ENCODE data around the gene TMTC2. TPM values are rescaled to one million over a fixed set of nuclear protein-coding genes. Genes with fewer than 3 reads are reported as not detected.

Gene TMTC2
- total RNA-seq, 1 donor from 2014 or later = 99.3 TPM

DNA sequence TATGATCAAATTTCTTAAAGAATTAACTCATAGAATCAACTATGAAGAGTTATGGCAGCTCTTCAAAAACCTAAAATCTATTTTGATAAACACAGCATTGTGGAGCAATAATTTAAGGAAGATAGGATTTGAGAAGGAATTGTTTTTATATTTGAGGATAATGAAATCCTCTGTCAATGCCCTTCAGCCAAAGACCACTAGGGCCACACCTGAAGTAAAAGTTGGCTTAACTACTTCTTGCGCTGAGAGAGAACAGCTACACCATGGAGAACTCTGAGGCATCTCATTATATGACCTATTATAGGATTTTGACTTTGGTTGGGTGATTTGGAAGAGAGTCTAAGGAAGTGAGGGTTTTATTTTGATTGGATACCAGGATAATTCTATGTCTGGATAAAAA lies 237.2 kb downstream of the TMTC2 start:
- Mint-ChIP-seq H3K36me3 (ENCODE audit: unreplicated experiment) (no peaks in the 10 kb centered on the region), H3K4me1 (ENCODE audit: low read depth, unreplicated experiment) (peaks cover 31% of the 10 kb centered on the region), H3K9me3 (ENCODE audit: unreplicated experiment) (peaks cover 5% of the 10 kb centered on the region), H3K27ac (ENCODE audit: unreplicated experiment) (peak overlapping the region; percentile 41), H3K27me3 (ENCODE audit: unreplicated experiment) (peaks cover 7% of the 10 kb centered on the region), H3K4me3 (ENCODE audit: unreplicated experiment) (no peak overlapping the region)
- TF ChIP-seq, protein P1, sequence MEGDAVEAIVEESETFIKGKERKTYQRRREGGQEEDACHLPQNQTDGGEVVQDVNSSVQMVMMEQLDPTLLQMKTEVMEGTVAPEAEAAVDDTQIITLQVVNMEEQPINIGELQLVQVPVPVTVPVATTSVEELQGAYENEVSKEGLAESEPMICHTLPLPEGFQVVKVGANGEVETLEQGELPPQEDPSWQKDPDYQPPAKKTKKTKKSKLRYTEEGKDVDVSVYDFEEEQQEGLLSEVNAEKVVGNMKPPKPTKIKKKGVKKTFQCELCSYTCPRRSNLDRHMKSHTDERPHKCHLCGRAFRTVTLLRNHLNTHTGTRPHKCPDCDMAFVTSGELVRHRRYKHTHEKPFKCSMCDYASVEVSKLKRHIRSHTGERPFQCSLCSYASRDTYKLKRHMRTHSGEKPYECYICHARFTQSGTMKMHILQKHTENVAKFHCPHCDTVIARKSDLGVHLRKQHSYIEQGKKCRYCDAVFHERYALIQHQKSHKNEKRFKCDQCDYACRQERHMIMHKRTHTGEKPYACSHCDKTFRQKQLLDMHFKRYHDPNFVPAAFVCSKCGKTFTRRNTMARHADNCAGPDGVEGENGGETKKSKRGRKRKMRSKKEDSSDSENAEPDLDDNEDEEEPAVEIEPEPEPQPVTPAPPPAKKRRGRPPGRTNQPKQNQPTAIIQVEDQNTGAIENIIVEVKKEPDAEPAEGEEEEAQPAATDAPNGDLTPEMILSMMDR (IDR thresholded peaks at IDR 0.05; ENCODE audit: partially characterized antibody, unreplicated experiment) = no peak
- no peak for DNase-seq

DNA sequence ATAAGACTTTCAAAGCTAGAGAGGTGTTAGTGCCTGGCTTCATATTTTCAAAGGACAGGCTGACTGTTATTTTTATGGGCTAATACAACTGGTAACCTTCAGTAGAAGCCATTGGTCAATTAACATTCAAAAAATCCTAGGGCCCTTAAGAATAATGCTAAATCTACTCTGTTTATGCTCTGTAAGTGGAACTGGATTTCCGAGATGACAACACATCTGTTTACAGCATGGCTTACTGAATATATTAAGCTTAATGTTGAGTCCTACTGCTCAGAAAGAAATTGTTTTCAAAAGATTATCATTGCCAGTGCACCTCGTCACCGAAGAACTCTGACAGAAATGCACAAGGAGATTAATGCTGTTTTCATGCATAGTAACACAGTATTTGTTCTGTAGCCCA lies 239.9 kb downstream of the TMTC2 start:
- peaks cover 31% of the 10 kb centered on the region for H3K4me1 Mint-ChIP-seq (ENCODE audit: low read depth, unreplicated experiment)
- DNase-seq = no peak
- TF ChIP-seq, protein P1 (IDR thresholded peaks at IDR 0.05; ENCODE audit: partially characterized antibody, unreplicated experiment) = no peak
- H3K9me3 Mint-ChIP-seq (ENCODE audit: unreplicated experiment) = peaks cover 5% of the 10 kb centered on the region
- no peak overlapping the region for H3K27ac Mint-ChIP-seq (ENCODE audit: unreplicated experiment)
- H3K4me3 Mint-ChIP-seq (ENCODE audit: unreplicated experiment) = no peak overlapping the region
- peaks cover 5% of the 10 kb centered on the region for H3K27me3 Mint-ChIP-seq (ENCODE audit: unreplicated experiment)
- H3K36me3 Mint-ChIP-seq (ENCODE audit: unreplicated experiment) = no peaks in the 10 kb centered on the region

DNA sequence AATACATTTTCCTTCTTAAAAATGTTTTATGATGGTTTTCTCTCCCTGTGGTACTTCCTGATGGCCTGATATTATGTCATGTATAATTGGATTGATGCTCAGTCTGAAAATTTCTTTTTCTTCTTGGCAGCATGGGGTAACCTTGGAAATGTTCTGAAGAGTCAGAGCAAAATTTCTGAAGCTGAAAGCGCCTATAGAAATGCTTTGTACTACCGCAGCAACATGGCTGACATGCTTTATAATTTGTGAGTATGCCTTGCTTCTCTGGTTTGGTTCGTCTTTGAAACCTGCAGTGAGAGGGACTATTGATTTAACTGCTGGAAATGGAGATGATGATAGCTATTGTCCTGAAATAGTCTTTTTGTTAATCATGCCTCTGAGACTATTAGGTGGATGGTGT lies 243.6 kb downstream of the TMTC2 start:
- DNase-seq = no peak
- Mint-ChIP-seq H3K27me3 (ENCODE audit: unreplicated experiment) (peaks cover 2% of the 10 kb centered on the region), H3K36me3 (ENCODE audit: unreplicated experiment) (no peaks in the 10 kb centered on the region), H3K9me3 (ENCODE audit: unreplicated experiment) (peaks cover 3% of the 10 kb centered on the region), H3K27ac (ENCODE audit: unreplicated experiment) (peak overlapping the region; percentile 71), H3K4me3 (ENCODE audit: unreplicated experiment) (no peak overlapping the region), H3K4me1 (ENCODE audit: low read depth, unreplicated experiment) (peaks cover 9% of the 10 kb centered on the region)
- TF ChIP-seq, protein P1 (IDR thresholded peaks at IDR 0.05; ENCODE audit: partially characterized antibody, unreplicated experiment) = no peak

DNA sequence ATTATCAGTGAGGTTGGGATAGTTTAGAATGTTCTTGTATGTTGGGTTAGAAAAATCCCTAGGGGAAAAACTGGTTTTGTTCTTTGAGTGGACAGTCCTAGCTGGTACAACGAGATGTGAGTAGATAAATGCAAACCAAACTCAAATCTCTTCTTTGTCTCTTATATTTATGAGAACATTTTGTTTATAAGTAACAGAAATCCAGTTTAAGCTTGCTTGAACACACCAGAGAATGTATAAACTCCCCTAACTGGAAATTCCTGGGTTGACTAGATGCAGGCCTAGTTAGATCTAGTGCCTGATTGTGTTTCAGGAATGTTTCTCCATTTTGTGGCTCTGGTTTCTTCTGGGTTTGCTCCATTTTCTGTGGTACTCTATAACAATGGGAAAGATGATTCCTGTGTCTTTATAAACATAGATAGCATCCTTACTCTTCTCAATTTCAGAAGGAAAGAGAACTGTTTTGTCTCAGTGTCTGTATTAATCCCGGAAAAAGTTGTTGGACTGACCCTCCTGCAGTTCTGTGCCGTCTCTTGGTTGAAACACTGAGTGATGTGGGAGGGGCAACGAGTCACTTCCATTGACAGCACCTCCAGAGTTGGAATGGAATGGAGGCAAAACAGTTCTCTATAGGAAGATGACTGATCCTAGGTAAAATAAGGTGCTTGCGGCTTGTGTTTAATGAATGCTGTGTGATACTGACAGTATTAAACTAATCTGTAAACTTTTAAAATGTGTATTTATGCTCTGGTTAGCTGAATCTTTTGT lies 244.8 kb downstream of the TMTC2 start:
- peaks cover 3% of the 10 kb centered on the region for H3K9me3 Mint-ChIP-seq (ENCODE audit: unreplicated experiment)
- TF ChIP-seq, protein P1 (IDR thresholded peaks at IDR 0.05; ENCODE audit: partially characterized antibody, unreplicated experiment) = no peak
- no peak overlapping the region for H3K27ac Mint-ChIP-seq (ENCODE audit: unreplicated experiment)
- H3K36me3 Mint-ChIP-seq (ENCODE audit: unreplicated experiment) = no peaks in the 10 kb centered on the region
- no peak overlapping the region for H3K4me3 Mint-ChIP-seq (ENCODE audit: unreplicated experiment)
- H3K27me3 Mint-ChIP-seq (ENCODE audit: unreplicated experiment) = peaks cover 2% of the 10 kb centered on the region
- H3K4me1 Mint-ChIP-seq (ENCODE audit: low read depth, unreplicated experiment) = peaks cover 9% of the 10 kb centered on the region
- no peak for DNase-seq

DNA sequence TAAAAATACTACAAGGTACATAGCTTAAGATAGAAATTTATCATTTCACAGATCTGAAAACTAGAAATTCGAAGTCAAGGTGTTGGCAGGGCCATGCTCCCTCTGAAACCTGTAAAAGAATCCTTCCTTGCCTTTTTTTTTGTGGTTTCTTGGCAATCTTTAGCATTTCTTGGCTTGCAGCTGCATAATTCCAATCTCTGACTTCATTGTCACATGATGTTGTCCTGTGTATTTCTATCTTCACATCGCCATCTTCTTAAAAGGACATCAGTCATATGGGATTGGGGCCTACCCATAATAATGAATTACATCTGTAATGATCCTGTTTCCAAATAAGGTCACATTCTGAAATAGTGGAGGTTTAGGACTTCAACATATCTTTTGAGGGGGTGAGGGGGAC lies 250.4 kb downstream of the TMTC2 start:
- no peaks in the 10 kb centered on the region for H3K4me1 Mint-ChIP-seq (ENCODE audit: low read depth, unreplicated experiment)
- H3K27me3 Mint-ChIP-seq (ENCODE audit: unreplicated experiment) = no peaks in the 10 kb centered on the region
- no peaks in the 10 kb centered on the region for H3K36me3 Mint-ChIP-seq (ENCODE audit: unreplicated experiment)

More for the DNA sequence above, 250.4 kb downstream of the TMTC2 start:
- peaks cover 6% of the 10 kb centered on the region for H3K9me3 Mint-ChIP-seq (ENCODE audit: unreplicated experiment)
- DNase-seq = no peak
- TF ChIP-seq, protein P1 (IDR thresholded peaks at IDR 0.05; ENCODE audit: partially characterized antibody, unreplicated experiment) = no peak
- H3K4me3 Mint-ChIP-seq (ENCODE audit: unreplicated experiment) = no peak overlapping the region
- peak overlapping the region; percentile 54 for H3K27ac Mint-ChIP-seq (ENCODE audit: unreplicated experiment)

All from glutamatergic neuron (in vitro differentiated cells).